Spleen (tissue), 11 donors: ENCODE results near the gene CLASP2. TPM values are rescaled to one million over a fixed set of nuclear protein-coding genes. Genes with fewer than 3 reads are reported as not detected.

Experiments
- DNase-seq: peaks from one replicate; pipeline ENCODE4 v3.0.0-alpha.2; 2020
- H3K27ac ChIP-seq, 8 donors: fragments of 200-600 bp; sonication (generic) in 7 of 8; 1 replicate in 4 of 8; 2 replicates in 4 of 8; pipeline versions ENCODE4 v1.5.0 to v1.8.0; 2016 to 2021; ENCODE audit warnings: inconsistent platforms in 4 of 8, mild to moderate bottlenecking in 4 of 8, moderate library complexity in 1 of 8
- H3K27me3 ChIP-seq, 7 donors: fragments of 200-600 bp; sonication (generic) in 6 of 7; replicated peaks in 1 of 7; 1 replicate in 4 of 7; 2 replicates in 3 of 7; pipeline versions ENCODE4 v1.5.0 to v1.8.0; 2016 to 2021; ENCODE audit warnings: inconsistent platforms in 3 of 7, mild to moderate bottlenecking in 1 of 7
- H3K36me3 ChIP-seq, 6 donors: fragments of 200-600 bp; sonication (generic) in 5 of 6; 1 replicate in 4 of 6; 2 replicates in 2 of 6; pipeline versions ENCODE4 v1.5.0 to v1.8.0; 2016 to 2021; ENCODE audit warnings: inconsistent platforms in 2 of 6
- H3K4me1 ChIP-seq, 6 donors: fragments of 200-600 bp; sonication (generic) in 5 of 6; 1 replicate in 3 of 6; 2 replicates in 3 of 6; pipeline versions ENCODE4 v1.5.0 to v1.8.0; 2016 to 2021; ENCODE audit warnings: inconsistent platforms in 3 of 6
- H3K4me3 ChIP-seq, 8 donors: fragments of 200-600 bp; sonication (generic) in 7 of 8; 1 replicate in 4 of 8; 2 replicates in 4 of 8; pipeline versions ENCODE4 v1.5.0 to v1.8.0; 2016 to 2021; ENCODE audit warnings: inconsistent platforms in 4 of 8, mild to moderate bottlenecking in 4 of 8, moderate library complexity in 2 of 8
- H3K9me3 ChIP-seq, 8 donors: fragments of 200-600 bp; sonication (generic) in 7 of 8; 1 replicate in 4 of 8; 2 replicates in 4 of 8; pipeline versions ENCODE4 v1.5.0 to v1.8.0; 2016 to 2021; ENCODE audit warnings: inconsistent platforms in 4 of 8
- CTCF ChIP-seq, 11 experiments: fragments of 200-600 bp in 7 of 11; fragments of 450-650 bp in 4 of 11; sonication (generic) in 4 of 11; IDR thresholded peaks in 8 of 11; conservative IDR thresholded peaks in 3 of 11; 1 replicate in 7 of 11; 2 replicates in 4 of 11; pipeline versions ENCODE4 v1.4.0 to v1.8.0; 2016 to 2021; ENCODE audit warnings: antibody characterized with exemption in 11 of 11, inconsistent platforms in 4 of 11, mild to moderate bottlenecking in 1 of 11
- POLR2A ChIP-seq, 3 donors: fragments of 450-650 bp; IDR thresholded peaks; one replicate each; pipeline ENCODE4 v1.5.1; 2017; ENCODE audit warnings: antibody characterized with exemption in 3 of 3, mild to moderate bottlenecking in 1 of 3
- POLR2AphosphoS5 ChIP-seq, 3 donors: sonication (generic); formaldehyde crosslinking; IDR thresholded peaks; one replicate each; pipeline ENCODE4 v1.5.1; 2017; ENCODE audit warnings: antibody characterized with exemption in 3 of 3
- WGBS, 5 donors: extraction: QIAGEN DNeasy Blood & Tissue Kit in 3 of 5; methylation state at CpG; one replicate each; pipeline versions ENCODE4 v1.1.5 to v1.1.7; 2013 to 2018; 5-methylcytosine and 5-hydroxymethylcytosine counted together
- intact Hi-C: fragments of 100-400 bp; cut with DNase I; formaldehyde crosslinking; loops from one replicate; pipeline ENCODE4 v1.15.0; 2023; ENCODE audit warnings: low total_unique reads
- polyA plus RNA-seq, 3 donors: library from polyadenylated mRNA; stranded (reverse); fragments of 200-250 nt; gene quantifications; one replicate each; pipeline ENCODE4 v1.2.1, GENCODE V29; 2013
- total RNA-seq, 7 donors: library from RNA; depleted of rRNA in 3 of 7; stranded (reverse); fragments of >200 nt in 3 of 7; fragmentation: NEBNext Ultra II Directional in 4 of 7; extraction: Animal tissue kit (Norgen Biotek cat#: 25700) in 4 of 7; gene quantifications; one replicate each; pipeline versions ENCODE4 v1.1.0 to v1.2.1, GENCODE V29; 2016 to 2021
- donor health status: healthy with polysubstance abuse.
- donor health status: DM: no; HTN: no; CAD: no; lungs with moderate emphysema.
- donor health status: DM: no; HTN: no; CAD: no.
- donor health status: Bipolar disorder and iron deficiency.
- donor health status: healthy.
- donor health status: DM: no; HTN: no; CAD: no.
- donor health status: DM: yes; HTN: yes; CAD: no.

The CLASP2 gene
- total and polyA plus RNA-seq, 10 donors: 8.7 to 200 (median 72.5) TPM

GRCh38 chr3:33634262-33634661 lies 83.8 kb downstream of the CLASP2 start:
- intact Hi-C loops: loop anchor here (10.0 kb wide), 1 partner anchor 151 kb away; no protein-coding TSS in a partner anchor
- no peak for DNase-seq
- peaks cover 0 to 9% (median 0%) of the 10 kb centered on the region in 6 donors for H3K4me1 ChIP-seq
- H3K4me3 ChIP-seq: no peak overlapping the region
- WGBS, 5 donors: 93 to 97% (median 94%) methylated on average over 3 of the region's 3 CpGs
- H3K27me3 ChIP-seq: no peaks in the 10 kb centered on the region
- H3K36me3 ChIP-seq: peaks cover 0 to 49% (median 7%) of the 10 kb centered on the region in 6 donors
- H3K9me3 ChIP-seq: no peaks in the 10 kb centered on the region
- H3K27ac ChIP-seq: no peak overlapping the region
- no peak for TF ChIP-seq POLR2AphosphoS5 (IDR thresholded peaks at IDR 0.05)
- TF ChIP-seq POLR2A (IDR thresholded peaks at IDR 0.05): no peak
- TF ChIP-seq CTCF (IDR thresholded peaks at IDR 0.05 in 8 of 11, conservative IDR thresholded peaks at IDR 0.05 in 3 of 11): no peak

- Histone ChIP-seq H3K36me3 (peaks cover 0 to 71% (median 11%) of the 10 kb centered on the region in 6 donors), H3K27ac (no peak overlapping the region), H3K9me3 (no peaks in the 10 kb centered on the region), H3K4me3 (no peak overlapping the region), H3K27me3 (no peaks in the 10 kb centered on the region), H3K4me1 (no peaks in the 10 kb centered on the region)
- no peak for TF ChIP-seq CTCF (IDR thresholded peaks at IDR 0.05 in 8 of 11, conservative IDR thresholded peaks at IDR 0.05 in 3 of 11)
- no peak for TF ChIP-seq POLR2AphosphoS5 (IDR thresholded peaks at IDR 0.05)
- no peak for TF ChIP-seq POLR2A (IDR thresholded peaks at IDR 0.05)
- 75 to 94% (median 88%) methylated on average over 1 of the region's 1 CpG for WGBS, 5 donors
- intact Hi-C loops: no loop called here
- DNase-seq: no peak
These were observed 88.8 kb downstream of the CLASP2 start for GRCh38 chr3:33629219-33629618.

- Histone ChIP-seq H3K4me3 (no peak overlapping the region), H3K27ac (no peak overlapping the region), H3K27me3 (no peaks in the 10 kb centered on the region), H3K9me3 (no peaks in the 10 kb centered on the region), H3K36me3 (peaks cover 0 to 84% (median 18%) of the 10 kb centered on the region in 6 donors), H3K4me1 (no peaks in the 10 kb centered on the region)
- intact Hi-C loops: no loop called here
- DNase-seq: no peak
- TF ChIP-seq CTCF (IDR thresholded peaks at IDR 0.05 in 8 of 11, conservative IDR thresholded peaks at IDR 0.05 in 3 of 11): no peak
- no peak for TF ChIP-seq POLR2AphosphoS5 (IDR thresholded peaks at IDR 0.05)
- no peak for TF ChIP-seq POLR2A (IDR thresholded peaks at IDR 0.05)
These were observed 93.3 kb downstream of the CLASP2 start for GRCh38 chr3:33624756-33625155.

- WGBS, 5 donors: 80 to 97% (median 90%) methylated on average over 1 of the region's 1 CpG
- TF ChIP-seq POLR2AphosphoS5 (IDR thresholded peaks at IDR 0.05) (no peak), CTCF (IDR thresholded peaks at IDR 0.05 in 8 of 11, conservative IDR thresholded peaks at IDR 0.05 in 3 of 11) (no peak), POLR2A (IDR thresholded peaks at IDR 0.05) (no peak)
- H3K9me3 ChIP-seq: no peaks in the 10 kb centered on the region
- no peak for DNase-seq
- intact Hi-C loops: no loop called here
- no peaks in the 10 kb centered on the region for H3K4me1 ChIP-seq
- H3K36me3 ChIP-seq: peaks cover 2 to 58% (median 14%) of the 10 kb centered on the region in 6 donors
- no peak overlapping the region for H3K4me3 ChIP-seq
- H3K27me3 ChIP-seq: no peaks in the 10 kb centered on the region
- H3K27ac ChIP-seq: no peak overlapping the region
These were observed 105.0 kb downstream of the CLASP2 start for GRCh38 chr3:33613041-33613440.
